ENCODE results near the gene SMYD5.

SMYD5 gene

GRCh38 chr2:73266061-73266901 lies 52.2 kb downstream of the SMYD5 start:
- no peak for DNase-seq (ENCODE audit: low read depth)
- no peak overlapping the region for H3K4me3 ChIP-seq (ENCODE audit: low read length)
- no peak for TF ChIP-seq CTCF (conservative IDR thresholded peaks at IDR 0.05; ENCODE audit: low read depth, low read length)

GRCh38 chr2:73267008-73267407 lies 53.0 kb downstream of the SMYD5 start:
- no peak overlapping the region for H3K4me3 ChIP-seq (ENCODE audit: low read length)
- no peak for DNase-seq (ENCODE audit: low read depth)
- no peak for TF ChIP-seq CTCF (conservative IDR thresholded peaks at IDR 0.05; ENCODE audit: low read depth, low read length)

GRCh38 chr2:73268366-73268829 lies 54.4 kb downstream of the SMYD5 start:
- peak overlapping the region; percentile 19 for H3K4me3 ChIP-seq (ENCODE audit: low read length)
- TF ChIP-seq CTCF (conservative IDR thresholded peaks at IDR 0.05; ENCODE audit: low read depth, low read length) = no peak
- no peak for DNase-seq (ENCODE audit: low read depth)

- H3K4me3 ChIP-seq (ENCODE audit: low read length) = peak overlapping the region; percentile 19
- TF ChIP-seq CTCF (conservative IDR thresholded peaks at IDR 0.05; ENCODE audit: low read depth, low read length) = peak; percentile 7
- DNase-seq (ENCODE audit: low read depth) = no peak
These were observed 55.0 kb downstream of the SMYD5 start for GRCh38 chr2:73268830-73269685.

GRCh38 chr2:73269686-73270465 lies 55.8 kb downstream of the SMYD5 start:
- TF ChIP-seq CTCF (conservative IDR thresholded peaks at IDR 0.05; ENCODE audit: low read depth, low read length) = no peak
- no peak overlapping the region for H3K4me3 ChIP-seq (ENCODE audit: low read length)
- no peak for DNase-seq (ENCODE audit: low read depth)

- no peak overlapping the region for H3K4me3 ChIP-seq (ENCODE audit: low read length)
- no peak for TF ChIP-seq CTCF (conservative IDR thresholded peaks at IDR 0.05; ENCODE audit: low read depth, low read length)
- no peak for DNase-seq (ENCODE audit: low read depth)
These were observed 58.2 kb downstream of the SMYD5 start for GRCh38 chr2:73272270-73272669.

Data from retinal pigment epithelial cell (primary cell).